A673 (cell line): Measurements from ENCODE around the gene VPS4A.

Source experiments
- EZH2 ChIP-seq: fragments of 200-600 bp; sonication (generic); IDR thresholded peaks from 2 replicates; pipeline ENCODE4 v1.6.1; 2017; ENCODE audit warnings: borderline replicate concordance, low read depth, mild to moderate bottlenecking, mixed read lengths, antibody characterized with exemption, low read length; ENCODE audit not compliant: poor library complexity, severe bottlenecking
- TF ChIP-seq, protein P1 (sequence below): fragments of 300-800, 200-600 bp; sonication (generic); conservative IDR thresholded peaks from 2 replicates; pipeline ENCODE4 v1.5.1; 2017; ENCODE audit warnings: low read depth, mild to moderate bottlenecking, antibody characterized with exemption, low read length, moderate library complexity, mixed read lengths

- TF ChIP-seq, protein P1, sequence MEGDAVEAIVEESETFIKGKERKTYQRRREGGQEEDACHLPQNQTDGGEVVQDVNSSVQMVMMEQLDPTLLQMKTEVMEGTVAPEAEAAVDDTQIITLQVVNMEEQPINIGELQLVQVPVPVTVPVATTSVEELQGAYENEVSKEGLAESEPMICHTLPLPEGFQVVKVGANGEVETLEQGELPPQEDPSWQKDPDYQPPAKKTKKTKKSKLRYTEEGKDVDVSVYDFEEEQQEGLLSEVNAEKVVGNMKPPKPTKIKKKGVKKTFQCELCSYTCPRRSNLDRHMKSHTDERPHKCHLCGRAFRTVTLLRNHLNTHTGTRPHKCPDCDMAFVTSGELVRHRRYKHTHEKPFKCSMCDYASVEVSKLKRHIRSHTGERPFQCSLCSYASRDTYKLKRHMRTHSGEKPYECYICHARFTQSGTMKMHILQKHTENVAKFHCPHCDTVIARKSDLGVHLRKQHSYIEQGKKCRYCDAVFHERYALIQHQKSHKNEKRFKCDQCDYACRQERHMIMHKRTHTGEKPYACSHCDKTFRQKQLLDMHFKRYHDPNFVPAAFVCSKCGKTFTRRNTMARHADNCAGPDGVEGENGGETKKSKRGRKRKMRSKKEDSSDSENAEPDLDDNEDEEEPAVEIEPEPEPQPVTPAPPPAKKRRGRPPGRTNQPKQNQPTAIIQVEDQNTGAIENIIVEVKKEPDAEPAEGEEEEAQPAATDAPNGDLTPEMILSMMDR = no peak
- no peak for TF ChIP-seq EZH2
Measured at GRCh38 chr16:69363281-69363717, 52.1 kb downstream of the VPS4A start.
